ENCODE results near the gene NF1. TPM values are rescaled to one million over a fixed set of nuclear protein-coding genes. Genes with fewer than 3 reads are reported as not detected.
"Not testable (repeated sequence)": the region's sequence is repeated elsewhere in the genome, so short reads cannot be mapped to it uniquely, and the experiment has no call there.

NF1 gene
- total RNA-seq, 2 experiments from 2014 or later, result 15.5 to 18.7 TPM

DNA sequence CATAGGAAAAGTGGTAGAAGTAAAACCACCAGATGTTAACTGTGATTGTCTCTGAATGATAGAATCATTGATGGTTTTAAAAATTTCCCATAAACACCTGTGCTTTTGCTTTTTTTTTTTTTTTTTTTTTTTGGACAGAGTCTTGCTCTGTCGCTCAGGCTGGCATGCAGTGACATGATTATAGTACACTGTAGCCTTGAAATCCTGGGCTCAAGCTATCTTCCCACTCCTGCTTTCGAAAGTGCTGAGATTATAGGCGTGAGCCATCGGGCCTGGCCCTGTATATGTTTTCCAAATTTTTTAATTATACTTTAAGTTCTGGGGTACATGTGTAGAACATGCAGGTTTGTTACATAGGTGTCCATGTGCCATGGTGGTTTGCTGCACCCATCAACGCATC, 80.5 kb downstream of the NF1 start:
- H3K27me3 ChIP-seq (ENCODE audit: control insufficient read depth in 1 of 2, insufficient read depth in 2 of 2, low read length in 2 of 2), result no peaks in the 10 kb centered on the region
- Mint-ChIP-seq H3K36me3 (ENCODE audit: low read depth) (peaks cover 2% of the 10 kb centered on the region), H3K27ac (no peak overlapping the region), H3K4me3 (no peak overlapping the region), H3K27me3 (no peaks in the 10 kb centered on the region), H3K9me3 (no peaks in the 10 kb centered on the region), H3K4me1 (ENCODE audit: low read depth) (no peaks in the 10 kb centered on the region)
- intact Hi-C loops (cut with DNase I, micrococcal nuclease), result no loop called here
- no peaks in the 10 kb centered on the region for H3K4me1 ChIP-seq (ENCODE audit: insufficient read depth, low read length)
- ChIA-PET CTCF (interaction anchor here (0.7 kb wide), 1 partner anchor 626 kb away, joined by 3 read pairs; no protein-coding TSS in a partner anchor), POLR2A (no interaction called here)
- no peak for DNase-seq
- TF ChIP-seq, protein P1, sequence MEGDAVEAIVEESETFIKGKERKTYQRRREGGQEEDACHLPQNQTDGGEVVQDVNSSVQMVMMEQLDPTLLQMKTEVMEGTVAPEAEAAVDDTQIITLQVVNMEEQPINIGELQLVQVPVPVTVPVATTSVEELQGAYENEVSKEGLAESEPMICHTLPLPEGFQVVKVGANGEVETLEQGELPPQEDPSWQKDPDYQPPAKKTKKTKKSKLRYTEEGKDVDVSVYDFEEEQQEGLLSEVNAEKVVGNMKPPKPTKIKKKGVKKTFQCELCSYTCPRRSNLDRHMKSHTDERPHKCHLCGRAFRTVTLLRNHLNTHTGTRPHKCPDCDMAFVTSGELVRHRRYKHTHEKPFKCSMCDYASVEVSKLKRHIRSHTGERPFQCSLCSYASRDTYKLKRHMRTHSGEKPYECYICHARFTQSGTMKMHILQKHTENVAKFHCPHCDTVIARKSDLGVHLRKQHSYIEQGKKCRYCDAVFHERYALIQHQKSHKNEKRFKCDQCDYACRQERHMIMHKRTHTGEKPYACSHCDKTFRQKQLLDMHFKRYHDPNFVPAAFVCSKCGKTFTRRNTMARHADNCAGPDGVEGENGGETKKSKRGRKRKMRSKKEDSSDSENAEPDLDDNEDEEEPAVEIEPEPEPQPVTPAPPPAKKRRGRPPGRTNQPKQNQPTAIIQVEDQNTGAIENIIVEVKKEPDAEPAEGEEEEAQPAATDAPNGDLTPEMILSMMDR (IDR thresholded peaks at IDR 0.05), result no peak
- no peak overlapping the region for H3K27ac ChIP-seq (ENCODE audit: low read depth in 1 of 2, low read length in 2 of 2)
- H3K36me3 ChIP-seq (ENCODE audit: insufficient read depth, low read length), result no peaks in the 10 kb centered on the region
- H3K9me3 ChIP-seq (ENCODE audit: control insufficient read depth in 1 of 2, insufficient read depth in 1 of 2, low read length in 2 of 2), result no peaks in the 10 kb centered on the region
- no peak for ATAC-seq (ENCODE audit: poor library complexity)
- H3K4me3 ChIP-seq (ENCODE audit: low read length), result no peak overlapping the region

DNA sequence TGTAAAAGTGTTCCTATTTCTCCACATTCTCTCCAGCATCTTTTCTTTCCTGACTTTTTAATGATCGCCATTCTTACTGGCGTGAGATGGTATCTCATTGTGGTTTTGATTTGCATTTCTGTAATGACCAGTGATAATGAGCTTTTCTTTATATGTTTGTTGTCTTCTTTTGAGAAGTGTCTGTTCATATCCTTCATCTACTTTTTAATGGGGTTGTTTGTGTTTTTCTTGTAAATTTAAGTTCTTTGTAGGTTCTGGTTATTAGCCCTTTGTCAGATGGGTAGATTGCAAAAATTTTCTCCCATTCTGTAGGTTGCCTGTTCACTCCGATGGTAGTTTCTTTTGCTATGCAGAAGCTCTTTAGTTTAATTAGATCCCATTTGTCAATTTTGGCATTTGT, 81.4 kb downstream of the NF1 start:
- H3K36me3 Mint-ChIP-seq (ENCODE audit: low read depth); H3K4me1 ChIP-seq (ENCODE audit: insufficient read depth, low read length); H3K27me3 ChIP-seq (ENCODE audit: control insufficient read depth in 1 of 2, insufficient read depth in 2 of 2, low read length in 2 of 2); POLR2A ChIA-PET; H3K27me3 Mint-ChIP-seq; intact Hi-C loops (cut with DNase I, micrococcal nuclease); H3K36me3 ChIP-seq (ENCODE audit: insufficient read depth, low read length); H3K4me3 ChIP-seq (ENCODE audit: low read length); H3K9me3 Mint-ChIP-seq; H3K4me1 Mint-ChIP-seq (ENCODE audit: low read depth); DNase-seq; ATAC-seq (ENCODE audit: poor library complexity); H3K27ac Mint-ChIP-seq; H3K9me3 ChIP-seq (ENCODE audit: control insufficient read depth in 1 of 2, insufficient read depth in 1 of 2, low read length in 2 of 2); H3K4me3 Mint-ChIP-seq; CTCF ChIA-PET; H3K27ac ChIP-seq (ENCODE audit: low read depth in 1 of 2, low read length in 2 of 2): not testable (repeated sequence)

DNA sequence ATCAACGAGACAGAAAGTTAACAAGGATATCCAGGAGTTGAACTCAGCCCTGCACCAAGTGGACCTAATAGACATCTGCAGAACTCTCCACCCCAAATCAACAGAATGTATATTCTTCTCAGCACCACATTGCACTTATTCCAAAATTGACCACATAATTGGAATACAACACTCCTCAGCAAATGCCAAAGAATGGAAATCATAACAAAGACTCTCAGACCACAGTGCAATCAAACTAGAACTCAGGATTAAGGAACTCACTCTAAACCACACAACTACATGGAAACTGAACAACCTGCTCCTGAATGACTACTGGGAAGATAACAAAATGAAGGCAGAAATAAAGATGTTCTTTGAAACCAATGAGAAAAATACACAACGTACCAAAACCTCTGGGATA, 84.2 kb downstream of the NF1 start:
- H3K4me3 Mint-ChIP-seq; H3K36me3 ChIP-seq (ENCODE audit: insufficient read depth, low read length); H3K27ac Mint-ChIP-seq; POLR2A ChIA-PET; H3K4me3 ChIP-seq (ENCODE audit: low read length); H3K27ac ChIP-seq (ENCODE audit: low read depth in 1 of 2, low read length in 2 of 2); H3K4me1 Mint-ChIP-seq (ENCODE audit: low read depth); H3K4me1 ChIP-seq (ENCODE audit: insufficient read depth, low read length); H3K9me3 ChIP-seq (ENCODE audit: control insufficient read depth in 1 of 2, insufficient read depth in 1 of 2, low read length in 2 of 2); DNase-seq; intact Hi-C loops (cut with DNase I, micrococcal nuclease); CTCF ChIA-PET; H3K27me3 Mint-ChIP-seq; H3K9me3 Mint-ChIP-seq; ATAC-seq (ENCODE audit: poor library complexity); H3K27me3 ChIP-seq (ENCODE audit: control insufficient read depth in 1 of 2, insufficient read depth in 2 of 2, low read length in 2 of 2): not testable (repeated sequence)
- peaks cover 16% of the 10 kb centered on the region for H3K36me3 Mint-ChIP-seq (ENCODE audit: low read depth)

DNA sequence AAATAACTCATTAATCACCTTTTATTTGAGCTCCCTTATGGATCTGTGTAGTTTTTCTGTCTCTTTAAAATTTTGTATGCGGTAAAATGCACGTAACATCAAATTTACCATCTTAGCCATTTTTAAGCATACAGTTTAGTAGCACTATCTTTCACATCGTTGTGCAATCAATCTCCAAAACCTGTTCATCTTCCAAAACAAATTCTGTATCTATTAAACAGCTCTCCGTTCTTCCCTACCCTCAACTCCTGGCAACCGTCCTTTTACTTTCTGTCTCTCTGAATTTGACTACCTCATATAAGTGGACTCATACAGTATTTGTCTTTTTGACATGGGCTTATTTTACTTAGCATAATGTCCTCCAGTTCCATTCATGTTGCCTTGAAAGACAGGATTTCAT, 100.5 kb downstream of the NF1 start:
- H3K27ac Mint-ChIP-seq, result no peak overlapping the region
- H3K27me3 Mint-ChIP-seq, result no peaks in the 10 kb centered on the region
- TF ChIP-seq, protein P1 (IDR thresholded peaks at IDR 0.05), result no peak
- H3K36me3 Mint-ChIP-seq (ENCODE audit: low read depth), result no peaks in the 10 kb centered on the region
- ChIA-PET POLR2A (interaction anchor here (0.7 kb wide), 1 partner anchor 8 kb away, joined by 3 read pairs; no protein-coding TSS in a partner anchor), CTCF (interaction anchor here (0.8 kb wide), 1 partner anchor 59 kb away, joined by 3 read pairs; no protein-coding TSS in a partner anchor)
- intact Hi-C loops (cut with DNase I, micrococcal nuclease), result no loop called here
- H3K4me1 ChIP-seq (ENCODE audit: insufficient read depth, low read length), result no peaks in the 10 kb centered on the region
- H3K9me3 ChIP-seq (ENCODE audit: control insufficient read depth in 1 of 2, insufficient read depth in 1 of 2, low read length in 2 of 2), result no peaks in the 10 kb centered on the region
- H3K27me3 ChIP-seq (ENCODE audit: control insufficient read depth in 1 of 2, insufficient read depth in 2 of 2, low read length in 2 of 2), result no peaks in the 10 kb centered on the region
- DNase-seq (no peak), ATAC-seq (ENCODE audit: poor library complexity) (no peak)
- H3K9me3 Mint-ChIP-seq, result no peaks in the 10 kb centered on the region
- no peaks in the 10 kb centered on the region for H3K4me1 Mint-ChIP-seq (ENCODE audit: low read depth)
- no peak overlapping the region for H3K4me3 Mint-ChIP-seq
- H3K36me3 ChIP-seq (ENCODE audit: insufficient read depth, low read length), result no peaks in the 10 kb centered on the region
- no peak overlapping the region for H3K4me3 ChIP-seq (ENCODE audit: low read length)
- no peak overlapping the region for H3K27ac ChIP-seq (ENCODE audit: low read depth in 1 of 2, low read length in 2 of 2)

Measured in CD4-positive, alpha-beta T cell (primary cell).